ENCODE measurements around the gene MTRFR. TPM values are rescaled to one million over a fixed set of nuclear protein-coding genes. Genes with fewer than 3 reads are reported as not detected.

Gene MTRFR
- polyA plus RNA-seq, 1 experiment: 12.7 TPM

- peaks cover 26% of the 10 kb centered on the region for H3K36me3 ChIP-seq (ENCODE audit: control insufficient read depth, insufficient read depth, low read length)
- 0 out of 2 replicates have a peak, but pooled peaks have one; percentile 9 for TF ChIP-seq CTCF (IDR thresholded peaks at IDR 0.05; ENCODE audit: insufficient read depth, low read depth, low read length)
- POLR2A ChIA-PET: no interaction called here
Observed at GRCh38 chr12:123264642-123265041, 31.4 kb downstream of the MTRFR start.

GRCh38 chr12:123265851-123266678, 32.8 kb downstream of the MTRFR start:
- ChIA-PET POLR2A (no interaction called here), CTCF (interaction anchor here (0.7 kb wide), 1 partner anchor 10 kb away, joined by 4 read pairs; no protein-coding TSS in a partner anchor)
- Histone ChIP-seq H3K4me3 (ENCODE audit: low read depth, low read length) (no peak overlapping the region), H3K27me3 (ENCODE audit: control insufficient read depth, insufficient read depth, low read length) (no peaks in the 10 kb centered on the region), H3K36me3 (ENCODE audit: control insufficient read depth, insufficient read depth, low read length) (peaks cover 26% of the 10 kb centered on the region)
- no peak for DNase-seq (ENCODE audit: low read depth)
- no peak for TF ChIP-seq CTCF (IDR thresholded peaks at IDR 0.05; ENCODE audit: insufficient read depth, low read depth, low read length)

More at GRCh38 chr12:123264642-123265041, 31.4 kb downstream of the MTRFR start:
- CTCF ChIA-PET: interaction anchor here (0.6 kb wide), 1 partner anchor 117 kb away, joined by 3 read pairs; no protein-coding TSS in a partner anchor
- Histone ChIP-seq H3K4me3 (ENCODE audit: low read depth, low read length) (no peak overlapping the region), H3K27me3 (ENCODE audit: control insufficient read depth, insufficient read depth, low read length) (no peaks in the 10 kb centered on the region)
- no peak for DNase-seq (ENCODE audit: low read depth)

- CTCF ChIA-PET: interaction anchor here (0.6 kb wide), 1 partner anchor 150 kb away, joined by 3 read pairs; no protein-coding TSS in a partner anchor
Observed at GRCh38 chr12:123266679-123267277, 33.5 kb downstream of the MTRFR start.

GRCh38 chr12:123267335-123267920, 34.2 kb downstream of the MTRFR start:
- peaks cover 23% of the 10 kb centered on the region for H3K36me3 ChIP-seq (ENCODE audit: control insufficient read depth, insufficient read depth, low read length)
- no peak for TF ChIP-seq CTCF (IDR thresholded peaks at IDR 0.05; ENCODE audit: insufficient read depth, low read depth, low read length)
- POLR2A ChIA-PET: interaction anchor here (0.7 kb wide), 1 partner anchor 11 kb away, joined by 3 read pairs; no protein-coding TSS in a partner anchor
- H3K4me3 ChIP-seq (ENCODE audit: low read depth, low read length): no peak overlapping the region
- no peaks in the 10 kb centered on the region for H3K27me3 ChIP-seq (ENCODE audit: control insufficient read depth, insufficient read depth, low read length)
- CTCF ChIA-PET: interaction anchor here (0.6 to 1.1 kb wide), 4 partner anchors 8 to 150 kb away, joined by 3 to 6 read pairs (median 3); no protein-coding TSS in a partner anchor
- DNase-seq (ENCODE audit: low read depth): no peak

More at GRCh38 chr12:123266679-123267277, 33.5 kb downstream of the MTRFR start:
- Histone ChIP-seq H3K36me3 (ENCODE audit: control insufficient read depth, insufficient read depth, low read length) (peaks cover 24% of the 10 kb centered on the region), H3K4me3 (ENCODE audit: low read depth, low read length) (no peak overlapping the region), H3K27me3 (ENCODE audit: control insufficient read depth, insufficient read depth, low read length) (no peaks in the 10 kb centered on the region)
- no peak for TF ChIP-seq CTCF (IDR thresholded peaks at IDR 0.05; ENCODE audit: insufficient read depth, low read depth, low read length)
- POLR2A ChIA-PET: interaction anchor here (0.7 kb wide), 1 partner anchor 12 kb away, joined by 3 read pairs; no protein-coding TSS in a partner anchor
- no peak for DNase-seq (ENCODE audit: low read depth)
